GM10266 (cell line): ENCODE results near the gene PTPN4.
"Not testable (repeated sequence)": the region's sequence is repeated elsewhere in the genome, so short reads cannot be mapped to it uniquely, and the experiment has no call there.

Source experiments
- DNase-seq: peaks from one replicate; pipeline ENCODE4 v3.0.0; 2012; ENCODE audit errors: extremely low spot score
- TF ChIP-seq, protein P1 (sequence below): IDR thresholded peaks from 2 replicates; pipeline ENCODE4 v1.5.1; 2012; ENCODE audit warnings: mild to moderate bottlenecking, low read depth; ENCODE audit not compliant: control insufficient read depth, insufficient read depth; ENCODE audit errors: missing control alignments

The PTPN4 gene

DNA sequence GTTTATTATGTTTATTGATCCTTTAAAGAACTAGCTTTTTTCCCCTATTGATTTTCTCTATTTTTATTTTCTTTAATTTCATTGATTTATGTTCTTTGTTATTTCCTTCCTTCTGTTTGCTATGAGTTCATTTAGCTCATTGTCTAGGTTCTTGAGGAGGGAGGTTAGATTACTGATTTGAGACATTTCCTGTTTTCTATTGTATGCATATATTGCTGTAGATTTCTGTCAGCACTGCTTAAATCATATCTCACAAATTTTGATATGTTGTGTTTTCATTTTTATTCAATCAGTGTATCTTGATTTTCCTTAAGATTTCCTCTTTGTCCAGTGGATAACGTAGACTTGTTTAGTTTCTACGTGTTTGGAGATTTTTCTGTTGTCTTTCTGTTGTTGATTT is 43.4 kb downstream of the PTPN4 start:
- TF ChIP-seq, protein P1, sequence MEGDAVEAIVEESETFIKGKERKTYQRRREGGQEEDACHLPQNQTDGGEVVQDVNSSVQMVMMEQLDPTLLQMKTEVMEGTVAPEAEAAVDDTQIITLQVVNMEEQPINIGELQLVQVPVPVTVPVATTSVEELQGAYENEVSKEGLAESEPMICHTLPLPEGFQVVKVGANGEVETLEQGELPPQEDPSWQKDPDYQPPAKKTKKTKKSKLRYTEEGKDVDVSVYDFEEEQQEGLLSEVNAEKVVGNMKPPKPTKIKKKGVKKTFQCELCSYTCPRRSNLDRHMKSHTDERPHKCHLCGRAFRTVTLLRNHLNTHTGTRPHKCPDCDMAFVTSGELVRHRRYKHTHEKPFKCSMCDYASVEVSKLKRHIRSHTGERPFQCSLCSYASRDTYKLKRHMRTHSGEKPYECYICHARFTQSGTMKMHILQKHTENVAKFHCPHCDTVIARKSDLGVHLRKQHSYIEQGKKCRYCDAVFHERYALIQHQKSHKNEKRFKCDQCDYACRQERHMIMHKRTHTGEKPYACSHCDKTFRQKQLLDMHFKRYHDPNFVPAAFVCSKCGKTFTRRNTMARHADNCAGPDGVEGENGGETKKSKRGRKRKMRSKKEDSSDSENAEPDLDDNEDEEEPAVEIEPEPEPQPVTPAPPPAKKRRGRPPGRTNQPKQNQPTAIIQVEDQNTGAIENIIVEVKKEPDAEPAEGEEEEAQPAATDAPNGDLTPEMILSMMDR, result no peak
- no peak for DNase-seq

DNA sequence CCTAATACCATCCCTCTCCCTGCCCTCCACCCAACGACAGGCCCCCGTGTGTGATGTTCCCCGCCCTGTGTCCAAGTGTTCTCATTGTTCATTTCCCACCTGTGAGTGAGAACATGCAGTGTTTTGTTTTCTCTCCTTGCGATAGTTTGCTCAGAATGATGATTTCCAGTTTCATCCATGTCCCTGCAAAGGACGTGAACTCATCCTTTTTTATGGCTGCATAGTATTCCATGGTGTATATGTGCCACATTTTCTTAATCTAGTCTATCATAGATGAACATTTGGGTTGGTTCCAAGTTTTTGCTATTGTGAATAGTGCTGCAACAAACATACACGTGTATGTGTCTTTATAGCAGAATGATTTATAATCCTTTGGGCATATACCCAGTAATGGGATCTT is 44.7 kb downstream of the PTPN4 start:
- not testable (repeated sequence) for DNase-seq

DNA sequence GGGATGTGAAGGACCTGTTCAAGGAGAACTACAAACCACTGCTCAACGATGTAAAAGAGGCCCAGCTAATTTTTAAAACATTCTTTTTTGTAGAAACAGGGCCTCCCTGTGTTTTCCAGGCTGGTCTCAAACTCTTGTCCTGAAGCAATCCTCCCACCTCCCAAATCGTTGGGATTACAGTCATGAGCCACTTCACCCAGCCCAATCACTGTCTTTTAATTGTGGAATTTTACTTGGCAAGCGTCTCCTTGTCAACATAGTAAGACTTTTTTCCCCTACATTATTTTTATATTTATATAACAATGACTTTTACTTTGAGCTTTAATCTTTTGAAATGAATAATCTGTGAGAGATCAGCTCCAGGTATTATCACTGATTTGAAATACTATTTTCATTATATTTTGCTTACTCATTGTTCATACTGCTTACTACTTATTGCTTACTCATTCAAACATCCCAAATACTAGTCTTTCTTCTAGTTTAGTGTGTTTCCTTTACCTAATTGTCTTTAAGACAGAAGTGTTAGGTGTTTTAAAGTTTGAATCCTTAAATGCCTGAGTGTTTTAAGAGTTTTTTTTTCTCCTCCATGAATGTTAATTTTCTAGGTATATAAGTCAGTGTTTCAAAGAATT is 48.9 kb downstream of the PTPN4 start:
- TF ChIP-seq, protein P1, result no peak
- no peak for DNase-seq

DNA sequence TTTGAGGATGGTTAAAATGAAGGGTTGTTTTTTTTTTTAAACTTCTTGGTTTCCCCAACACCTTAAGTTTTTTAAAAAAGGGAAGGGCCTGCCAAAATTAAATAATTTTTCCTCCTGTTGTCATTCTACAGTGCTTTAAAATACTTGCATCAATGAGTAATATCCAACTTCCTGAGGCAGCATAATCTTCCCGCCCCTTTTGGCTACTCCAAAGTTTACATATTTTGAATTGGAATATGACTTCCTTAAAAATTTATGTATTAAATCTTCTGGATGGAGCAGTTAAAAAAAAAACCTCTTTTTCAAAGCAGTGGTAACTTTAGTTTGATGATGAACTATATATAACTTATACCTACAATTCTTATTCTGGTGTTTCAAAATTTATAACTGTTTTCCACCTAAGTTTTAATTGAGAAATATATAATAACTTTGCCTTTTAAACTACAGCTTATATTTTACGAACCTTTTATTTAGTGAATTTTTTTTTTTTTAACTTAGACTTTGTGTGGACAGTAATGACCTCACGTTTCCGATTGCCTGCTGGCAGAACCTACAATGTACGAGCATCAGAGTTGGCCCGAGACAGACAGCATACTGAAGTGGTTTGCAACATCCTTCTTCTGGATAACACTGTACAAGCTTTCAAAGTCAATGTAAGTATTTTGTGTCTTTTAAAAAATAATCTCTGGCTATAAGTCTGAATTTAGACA is 49.8 kb downstream of the PTPN4 start:
- no peak for DNase-seq
- TF ChIP-seq, protein P1, result no peak

DNA sequence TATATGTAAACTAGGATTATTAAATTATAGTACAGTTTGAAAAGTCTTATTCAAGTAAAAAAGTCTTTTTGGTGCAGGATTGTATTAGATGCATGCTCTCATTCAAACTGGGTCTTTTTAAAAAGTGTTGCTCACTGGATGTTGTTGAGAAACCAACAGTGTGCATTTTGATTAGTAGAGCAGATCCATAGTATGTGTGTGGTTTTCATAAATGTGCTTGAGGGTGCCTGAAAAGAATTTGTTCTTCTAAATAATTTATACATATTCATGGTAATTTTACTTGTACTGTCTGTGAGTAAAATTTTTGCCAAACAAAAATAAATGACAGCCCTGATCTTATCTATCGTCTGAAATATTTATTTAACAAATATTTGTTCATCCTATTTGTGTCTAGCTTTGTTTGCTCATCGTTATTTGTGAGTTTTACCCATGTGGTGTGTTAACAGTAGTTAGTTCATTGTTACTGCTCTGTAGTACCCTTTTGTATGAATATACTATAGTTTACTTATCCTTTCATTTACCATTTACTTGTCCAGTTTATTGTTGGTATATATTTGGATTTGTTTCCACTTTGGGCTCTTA is 50.4 kb downstream of the PTPN4 start:
- TF ChIP-seq, protein P1, result no peak
- no peak for DNase-seq

DNA sequence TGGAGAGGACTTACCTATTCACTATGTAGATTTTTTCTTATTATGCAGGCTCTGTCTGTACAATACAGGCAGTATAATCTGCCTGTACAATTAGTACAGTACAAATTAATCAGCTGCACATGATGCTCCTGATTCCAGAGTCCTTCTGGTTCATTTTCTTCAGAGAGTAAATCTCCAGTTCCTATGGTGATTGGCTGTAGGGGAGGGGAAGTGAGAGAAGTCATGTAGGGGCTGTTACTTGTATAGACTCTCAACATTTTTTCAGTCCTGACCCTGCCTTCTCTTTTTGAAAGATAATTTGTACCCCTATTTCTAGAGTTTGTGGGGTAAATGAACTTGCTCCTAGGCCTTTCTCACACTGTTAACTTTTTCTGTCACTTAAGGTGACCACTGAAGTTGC is 54.5 kb downstream of the PTPN4 start:
- TF ChIP-seq, protein P1, result no peak
- DNase-seq, result no peak

DNA sequence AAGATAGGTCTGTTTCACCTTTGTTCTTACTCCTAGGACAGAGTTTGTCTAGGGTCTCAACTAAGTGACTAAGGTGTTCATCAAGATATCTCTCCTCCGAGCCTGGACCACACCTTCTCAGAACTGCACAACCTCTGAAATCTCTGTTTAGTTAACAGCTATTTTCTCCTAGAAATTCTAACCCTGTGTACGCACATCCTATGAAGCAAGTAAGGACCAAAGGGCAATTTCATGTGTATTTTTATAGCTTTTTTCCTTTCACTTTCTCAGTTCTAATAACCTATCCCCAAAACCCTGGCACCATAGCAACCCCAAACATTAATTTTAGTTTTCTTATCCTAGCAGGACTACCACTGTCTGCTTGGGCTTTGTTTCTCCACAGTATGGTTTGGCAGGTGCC is 59.1 kb downstream of the PTPN4 start:
- TF ChIP-seq, protein P1, result no peak
- no peak for DNase-seq
